T-helper 2 cell (primary cell): Measurements from ENCODE around the gene XXYLT1.
"Not testable (repeated sequence)": the region's sequence is repeated elsewhere in the genome, so short reads cannot be mapped to it uniquely, and the experiment has no call there.

ENCODE experiments used
- DNase-seq, 5 experiments: peaks; one replicate each; pipeline versions ENCODE4 v3.0.0 to v3.0.0-alpha.2; 2012 to 2022

The XXYLT1 gene

DNA sequence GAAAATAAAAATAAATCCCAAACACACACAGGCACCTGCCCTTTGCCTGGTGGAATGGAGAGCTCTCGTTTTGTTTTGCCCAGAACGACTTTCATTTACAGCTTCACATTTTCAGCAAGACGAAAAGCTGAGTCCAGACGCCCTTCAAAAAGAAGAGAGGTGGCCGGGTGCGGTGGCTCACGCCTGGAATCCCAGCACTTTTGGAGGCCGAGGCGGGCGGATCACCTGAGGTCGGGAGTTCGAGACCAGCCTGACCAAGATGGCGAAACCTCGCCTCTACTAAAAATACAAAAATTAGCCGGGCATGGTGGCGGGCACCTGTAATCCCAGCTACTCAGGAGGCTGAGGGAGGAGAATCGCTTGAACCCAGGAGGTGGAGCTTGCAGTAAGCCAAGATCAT is 163.9 kb downstream of the XXYLT1 start:
- not testable (repeated sequence) for DNase-seq

DNA sequence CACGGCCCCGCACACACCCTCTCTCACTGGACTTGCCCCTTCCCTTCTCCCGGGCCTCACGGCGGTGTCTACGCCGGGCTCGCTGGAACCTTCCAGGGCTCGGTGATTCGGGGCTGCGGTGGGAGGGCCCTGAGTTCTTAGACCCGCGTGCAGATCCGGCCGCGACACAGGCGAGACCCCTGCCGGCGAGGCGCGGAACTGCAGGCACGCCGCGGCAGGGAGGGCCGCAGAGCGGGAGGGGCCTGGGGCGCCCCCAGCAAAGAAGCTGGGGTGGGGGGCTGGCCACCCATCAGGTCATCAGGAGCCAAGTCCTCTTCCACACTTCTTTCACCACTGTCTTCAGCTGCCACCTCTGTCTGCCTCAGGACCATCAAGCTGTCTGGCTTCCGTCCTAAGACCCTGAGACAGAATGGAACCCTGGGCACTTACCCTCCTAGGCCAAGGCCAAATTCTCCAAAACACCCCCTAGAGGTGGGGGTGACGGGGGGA is 164.5 kb downstream of the XXYLT1 start:
- peak; percentile 51 to 65 (median 52) for DNase-seq

DNA sequence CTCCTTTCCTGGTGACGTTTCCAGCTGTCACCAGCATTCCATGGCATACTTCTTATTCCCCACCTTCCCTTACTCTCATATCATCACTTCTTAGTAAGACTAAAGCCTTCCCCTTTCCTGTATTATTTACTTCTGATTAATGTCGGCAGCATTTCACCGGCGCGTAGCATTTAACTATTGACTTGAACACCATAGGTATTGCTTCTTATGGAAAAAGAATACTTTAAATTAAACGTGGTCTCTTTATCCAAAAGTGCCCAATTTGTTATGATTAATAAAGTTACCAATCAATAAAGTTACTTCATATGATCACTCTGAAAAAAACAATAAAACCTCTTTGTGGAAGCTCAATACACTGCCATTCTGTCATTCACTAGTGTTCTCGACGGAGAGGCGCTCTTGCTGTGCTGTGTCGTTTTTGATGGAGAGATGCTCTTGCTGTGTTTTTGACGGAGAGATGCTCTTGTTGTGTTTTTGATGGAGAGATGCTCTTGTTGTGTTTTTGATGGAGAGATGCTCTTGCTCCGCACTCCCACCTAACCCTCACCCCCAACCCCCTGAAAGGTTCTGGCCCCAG is 165.0 kb downstream of the XXYLT1 start:
- DNase-seq: no peak

- no peak for DNase-seq
These were observed 165.6 kb downstream of the XXYLT1 start for GRCh38 chr3:195105389-195105788.

- no peak for DNase-seq
These were observed 166.6 kb downstream of the XXYLT1 start for GRCh38 chr3:195104340-195104739.

DNA sequence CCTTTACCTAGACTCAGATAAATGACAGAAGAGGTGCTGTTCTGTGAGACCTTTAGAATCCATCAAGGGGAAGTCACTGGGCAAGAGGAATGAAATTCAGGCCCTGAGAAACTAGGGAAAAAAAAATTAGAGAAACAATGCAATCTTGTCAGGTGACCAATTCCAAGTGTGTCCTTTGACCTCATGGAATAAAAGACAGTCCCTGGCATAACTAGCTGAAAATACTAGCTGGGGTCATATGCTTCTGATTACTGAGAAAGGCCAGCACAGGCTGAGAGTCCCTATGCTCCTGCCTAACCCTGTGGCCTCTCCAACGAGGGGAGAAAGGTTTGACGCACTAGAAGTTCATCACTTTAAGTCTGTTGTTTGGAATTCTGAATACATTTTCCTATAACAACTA is 167.3 kb downstream of the XXYLT1 start:
- DNase-seq: no peak

DNA sequence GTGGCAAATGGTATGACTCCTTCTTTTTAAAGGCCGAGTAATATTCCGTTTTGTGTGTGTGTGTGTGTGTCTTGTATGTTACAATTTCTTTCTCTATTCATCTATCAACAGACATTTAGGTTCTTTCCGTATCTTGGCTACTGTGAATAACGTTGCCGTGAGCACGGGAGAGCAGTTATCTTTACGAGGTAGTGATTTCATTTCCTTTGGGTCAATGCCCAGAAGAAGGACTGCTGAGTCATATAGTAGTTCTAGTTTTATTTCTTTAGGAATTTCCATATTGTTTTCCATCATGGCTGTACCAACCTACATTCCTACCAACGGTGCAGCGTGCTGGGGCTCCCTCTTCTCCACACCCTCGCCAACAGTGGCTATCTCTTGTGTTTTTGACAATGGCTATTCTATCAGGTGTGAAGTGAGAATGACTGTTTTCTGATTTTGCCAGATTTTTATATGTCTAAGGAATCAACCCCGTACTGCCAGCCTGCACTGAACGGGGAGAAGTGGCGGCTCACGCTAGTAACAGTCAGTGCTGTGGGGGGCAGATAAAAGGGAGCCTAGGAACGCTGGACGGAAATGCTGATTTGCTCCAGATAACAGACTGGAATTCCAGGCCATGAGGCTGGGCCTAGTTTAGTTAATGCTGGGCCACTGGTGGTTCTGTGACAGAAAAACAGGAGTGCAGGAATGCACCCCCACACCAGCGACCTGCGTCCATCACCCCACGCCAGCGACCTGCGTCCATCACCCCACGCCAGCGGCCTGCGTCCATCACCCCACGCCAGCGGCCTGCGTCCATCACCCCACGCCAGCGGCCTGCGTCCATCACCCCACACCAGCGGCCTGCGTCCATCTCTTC is 168.1 kb downstream of the XXYLT1 start:
- no peak for DNase-seq

GRCh38 chr3:195101927-195102608 is 168.9 kb downstream of the XXYLT1 start:
- no peak for DNase-seq

DNA sequence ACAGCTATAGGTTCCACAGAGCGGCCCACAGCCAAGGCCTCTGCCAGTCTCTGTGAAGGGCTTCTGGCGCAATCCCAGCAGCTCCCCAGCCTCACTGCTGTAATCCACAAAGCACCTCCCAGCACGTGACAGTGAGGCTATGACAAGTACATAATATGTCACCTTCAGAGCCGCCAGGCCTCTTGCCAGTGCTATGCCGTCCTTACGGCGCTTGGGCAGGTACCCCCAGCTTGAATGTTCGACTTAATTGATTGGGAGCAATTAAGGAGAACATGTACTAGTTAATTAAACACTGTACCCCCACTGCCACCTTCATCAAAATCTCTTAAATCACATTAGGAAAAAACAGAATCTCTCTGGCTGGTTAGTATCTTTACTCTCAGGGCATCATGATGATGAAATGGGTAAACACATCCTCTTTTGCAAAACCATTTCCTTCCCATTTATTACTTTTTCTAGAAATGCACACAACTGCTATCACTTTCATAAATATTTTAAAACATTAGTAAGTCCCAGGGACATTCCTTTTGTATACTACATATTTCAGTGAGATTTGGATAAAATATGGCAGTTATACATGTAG is 169.9 kb downstream of the XXYLT1 start:
- DNase-seq: no peak

DNA sequence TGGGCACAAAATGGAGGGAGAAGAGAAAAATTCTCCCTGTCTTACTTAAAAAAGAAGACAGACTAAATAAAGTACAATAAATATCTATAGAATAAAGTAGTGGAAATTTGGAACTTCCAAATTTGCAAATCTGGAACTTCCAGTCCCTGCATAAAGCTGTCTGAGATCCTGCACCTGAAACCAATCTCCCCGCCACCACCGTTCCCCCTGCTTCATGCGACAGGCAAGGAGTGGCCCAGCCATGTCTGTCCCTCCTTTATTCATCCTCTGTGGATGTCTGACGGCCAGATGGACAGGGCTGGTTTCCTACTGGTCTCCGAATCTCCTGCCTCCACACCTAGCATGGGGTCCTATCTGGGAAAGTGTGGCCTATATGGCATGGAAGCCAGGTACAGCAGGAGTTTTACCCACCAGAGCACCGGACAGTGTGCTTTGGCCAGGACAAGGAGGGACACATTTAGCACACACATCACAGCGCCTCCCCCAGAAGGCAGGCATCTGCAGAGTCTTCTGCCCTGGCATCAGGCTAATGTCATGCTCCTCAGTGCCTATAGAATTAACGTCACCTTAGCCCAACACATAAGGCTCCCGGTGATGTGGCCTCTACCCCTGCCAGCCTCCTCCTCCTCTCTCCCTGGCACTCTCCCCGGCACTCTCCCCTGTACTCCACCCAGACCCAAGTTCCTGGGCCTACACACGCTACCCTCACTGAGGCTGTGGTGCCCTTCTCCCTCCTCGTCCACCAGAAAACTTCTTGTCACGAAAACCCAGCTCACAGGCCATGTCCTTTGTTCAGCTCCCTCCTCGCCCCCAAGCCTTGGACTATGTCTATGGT is 170.8 kb downstream of the XXYLT1 start:
- DNase-seq: no peak

- no peak for DNase-seq
These were observed 172.0 kb downstream of the XXYLT1 start for GRCh38 chr3:195098741-195099525.

DNA sequence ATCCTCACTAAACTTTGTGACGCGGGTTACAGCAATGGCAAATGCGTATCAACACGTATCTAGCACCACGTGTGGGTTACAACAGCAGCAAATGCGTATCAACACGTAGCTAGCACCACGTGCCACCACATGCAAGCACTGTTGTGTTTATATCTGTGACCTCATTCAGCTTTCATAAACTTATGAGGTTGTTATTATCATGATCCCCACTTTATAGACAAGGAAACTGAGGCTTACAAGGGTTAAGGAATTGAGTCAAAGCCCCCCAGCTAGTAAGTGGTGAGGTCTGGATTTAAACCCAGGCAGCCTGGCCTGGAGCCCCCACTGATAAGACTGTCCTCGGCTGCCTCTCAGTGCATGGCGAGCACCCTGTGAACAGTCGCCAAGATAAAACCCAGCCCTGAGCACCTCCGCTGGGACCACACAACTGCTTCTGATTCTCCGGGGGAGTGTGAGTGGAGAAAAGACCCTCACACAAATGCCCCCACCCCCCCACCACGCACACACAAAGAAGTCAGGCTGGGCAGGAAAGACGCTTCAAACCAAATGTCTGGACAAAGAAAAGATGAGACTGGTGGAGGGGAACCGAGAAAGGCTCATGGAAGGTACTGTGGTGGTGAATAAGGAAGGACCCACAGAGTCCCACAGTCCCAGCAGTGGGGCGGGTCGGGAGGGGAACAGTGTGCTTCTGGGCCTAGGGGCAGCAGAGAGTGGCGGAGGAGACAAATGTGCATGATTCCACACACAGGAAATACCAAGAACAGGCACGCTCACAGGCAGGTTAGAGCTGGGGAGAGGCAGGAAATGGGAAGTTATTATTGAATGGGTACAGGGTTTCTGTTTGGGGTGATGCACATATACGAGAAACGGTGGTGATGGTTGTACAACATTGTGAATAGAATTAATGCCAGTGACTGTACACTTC is 173.4 kb downstream of the XXYLT1 start:
- DNase-seq: no peak

GRCh38 chr3:195096484-195097330 is 174.3 kb downstream of the XXYLT1 start:
- no peak for DNase-seq

DNA sequence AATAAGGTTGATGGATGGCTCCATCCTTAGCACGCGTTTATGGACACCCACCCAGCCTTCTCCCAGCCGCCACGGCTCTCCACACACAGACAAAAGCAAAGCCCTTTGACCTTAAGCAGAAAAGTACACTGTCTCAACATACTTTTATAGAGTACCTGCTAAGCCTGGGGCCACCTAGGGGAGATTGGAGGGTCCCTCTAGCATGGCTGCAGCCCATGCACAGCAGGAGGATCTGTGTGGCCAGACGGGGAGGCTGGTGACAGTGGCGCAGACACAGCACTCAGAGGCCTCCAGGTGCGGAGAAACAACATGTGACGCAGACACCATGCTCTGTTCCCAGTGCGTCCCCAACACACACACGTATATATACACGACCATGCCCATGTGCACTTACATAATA is 174.9 kb downstream of the XXYLT1 start:
- no peak for DNase-seq

- no peak for DNase-seq
These were observed 175.3 kb downstream of the XXYLT1 start for GRCh38 chr3:195095704-195096036.

GRCh38 chr3:195095035-195095703 is 175.8 kb downstream of the XXYLT1 start:
- no peak for DNase-seq

GRCh38 chr3:195094191-195094921 is 176.6 kb downstream of the XXYLT1 start:
- DNase-seq: no peak

DNA sequence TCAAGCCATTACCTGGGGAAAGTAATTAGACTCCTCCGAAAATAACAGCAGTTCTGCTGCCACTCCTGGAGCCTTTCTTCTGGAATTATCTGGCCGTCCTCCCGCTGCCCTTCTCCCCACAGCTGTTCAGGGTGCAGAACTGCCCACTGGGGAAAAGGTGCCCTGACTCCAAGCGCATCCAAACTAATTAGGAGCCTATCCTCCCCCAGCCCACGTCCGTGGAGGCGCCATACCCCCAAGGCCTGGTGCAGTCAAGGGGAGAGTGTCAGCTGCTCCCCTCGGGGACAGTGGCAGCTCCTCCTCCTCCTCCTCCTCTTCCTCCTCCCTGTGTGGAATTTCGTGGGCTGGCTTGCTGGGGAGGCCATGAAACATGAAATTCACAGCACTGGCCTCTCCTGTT is 177.2 kb downstream of the XXYLT1 start:
- DNase-seq: no peak
